IPS DF 19.7 (cell line): ENCODE results near the gene TTC33.
"Not testable (repeated sequence)": the region's sequence is repeated elsewhere in the genome, so short reads cannot be mapped to it uniquely, and the experiment has no call there.

Experiments used
- DNase-seq: peaks from one replicate; pipeline ENCODE4 v3.0.0-alpha.2; 2013; ENCODE audit warnings: low read depth, low spot score

TTC33 gene

DNA sequence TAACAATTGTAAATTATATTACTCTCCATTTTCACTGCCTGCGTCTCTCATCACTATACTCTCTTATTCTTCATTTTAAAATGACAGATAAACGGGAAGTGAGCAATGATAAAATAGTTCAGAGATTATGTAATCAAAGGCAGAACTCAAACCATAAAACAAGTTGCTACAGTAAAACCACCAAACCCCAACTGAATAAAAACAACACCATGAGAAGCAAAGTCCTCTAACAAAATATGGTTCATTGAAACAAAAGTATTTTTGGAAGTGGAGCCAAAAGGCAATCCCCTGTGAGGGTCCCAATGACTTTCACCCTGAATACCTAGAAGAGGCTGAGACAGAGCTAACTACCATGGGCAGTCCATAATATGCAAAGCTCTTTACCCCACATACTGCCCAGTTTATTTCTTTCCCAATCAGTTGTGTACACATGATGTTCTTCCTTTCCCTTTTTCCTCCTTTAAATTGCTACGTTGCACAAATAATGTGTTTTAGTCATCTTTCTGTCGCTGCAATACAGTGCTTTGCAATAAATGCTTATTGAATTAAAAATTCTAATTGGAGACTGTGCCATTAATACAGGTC lies 140.1 kb downstream of the TTC33 start:
- no peak for DNase-seq

DNA sequence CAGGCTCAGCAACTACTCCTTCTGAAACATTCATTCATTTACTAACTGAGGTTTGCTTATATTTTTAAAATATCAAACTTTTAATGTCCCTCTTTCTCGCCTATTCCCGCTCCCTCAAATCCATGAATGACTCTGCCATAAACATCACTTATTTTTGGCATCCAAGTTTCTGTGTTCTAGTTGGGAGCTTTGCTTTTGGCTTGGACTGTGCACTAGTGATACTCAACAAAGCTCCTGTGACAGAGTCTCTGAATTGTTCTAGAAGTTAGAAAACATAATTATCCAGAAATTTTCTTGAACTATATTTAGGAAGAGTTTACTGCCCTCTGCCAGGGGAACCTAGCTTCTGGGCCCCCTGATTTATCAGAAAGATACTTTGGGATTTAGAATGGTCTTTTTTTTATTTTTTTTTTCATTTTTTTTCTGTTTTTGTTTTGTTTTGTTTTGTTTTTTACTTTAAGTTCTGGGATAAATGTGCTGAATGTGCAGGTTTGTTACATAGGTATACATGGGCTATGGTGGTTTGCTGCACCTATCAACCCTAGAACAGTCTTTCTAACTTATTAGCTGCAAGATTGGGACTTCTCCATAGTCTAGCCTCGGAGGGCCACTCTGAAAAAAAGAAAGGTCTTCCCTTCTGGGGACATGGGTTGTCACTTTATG lies 140.7 kb downstream of the TTC33 start:
- DNase-seq, result no peak

DNA sequence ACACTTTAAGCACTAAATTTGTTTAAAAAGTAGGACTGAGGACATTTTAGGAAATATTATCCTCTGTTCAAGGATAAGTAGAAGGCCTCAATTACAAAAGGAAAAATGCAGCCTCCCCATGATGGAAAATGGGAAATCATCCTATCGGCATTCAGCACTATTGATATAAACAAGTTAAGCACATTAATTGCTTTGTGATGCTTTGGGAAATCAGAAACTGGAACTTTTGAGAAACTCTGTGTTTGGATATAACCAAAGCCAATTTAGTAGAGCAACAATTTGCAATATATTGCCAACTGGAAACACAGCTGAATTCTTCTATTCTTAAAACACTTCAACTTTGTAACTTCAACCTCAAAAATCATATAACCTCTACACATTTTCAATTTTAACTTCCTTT lies 141.3 kb downstream of the TTC33 start:
- DNase-seq, result no peak

DNA sequence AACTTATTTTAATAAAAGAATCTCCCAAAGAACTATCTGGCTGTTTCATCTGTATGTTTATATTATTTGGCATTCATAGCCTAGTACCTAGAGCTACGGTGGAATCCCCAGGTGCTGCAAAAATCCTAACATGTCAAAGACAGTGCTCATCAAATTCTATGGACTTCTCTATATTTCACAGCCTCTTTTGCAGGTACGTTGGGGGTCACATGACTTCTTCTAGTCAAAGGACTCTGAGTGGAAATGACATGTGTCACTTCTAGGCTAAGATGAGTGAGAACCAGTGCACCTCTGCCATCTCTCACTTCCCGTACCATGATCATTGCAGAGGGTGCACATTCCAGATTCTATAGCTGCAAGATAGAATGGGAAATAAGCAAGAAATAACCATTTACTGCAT lies 148.6 kb downstream of the TTC33 start:
- no peak for DNase-seq

DNA sequence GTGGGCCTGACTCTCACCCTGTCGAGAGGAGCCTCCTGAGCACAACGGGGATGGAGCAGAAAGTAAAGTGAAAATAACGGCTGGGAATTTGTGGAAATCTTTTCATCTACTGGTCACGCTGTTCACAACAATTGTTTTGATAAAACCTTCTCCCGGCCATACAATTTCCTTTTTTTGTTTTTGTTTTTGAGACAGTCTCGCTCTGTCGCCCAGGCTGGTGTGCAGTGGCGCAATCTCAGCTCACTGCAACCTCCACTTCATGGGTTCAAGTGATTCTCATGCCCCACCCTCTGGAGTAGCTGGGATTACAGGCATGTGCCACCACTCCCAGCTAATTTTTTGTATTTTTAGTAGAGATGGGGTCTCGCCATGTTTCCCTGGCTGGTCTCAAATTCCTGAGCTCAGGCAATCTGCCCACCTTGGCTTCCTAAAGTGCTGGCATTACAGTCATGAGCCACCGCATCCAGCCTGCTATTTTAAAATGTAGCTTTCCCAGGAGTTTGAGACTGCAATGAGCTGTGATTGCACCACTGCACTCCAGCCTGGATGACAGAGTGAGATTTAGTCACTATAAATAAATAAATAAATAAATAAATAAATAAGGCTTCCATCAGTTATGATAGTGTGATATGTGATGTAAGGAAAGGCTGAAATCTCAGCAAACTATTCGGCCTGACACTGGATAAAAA lies 149.5 kb downstream of the TTC33 start:
- no peak for DNase-seq

DNA sequence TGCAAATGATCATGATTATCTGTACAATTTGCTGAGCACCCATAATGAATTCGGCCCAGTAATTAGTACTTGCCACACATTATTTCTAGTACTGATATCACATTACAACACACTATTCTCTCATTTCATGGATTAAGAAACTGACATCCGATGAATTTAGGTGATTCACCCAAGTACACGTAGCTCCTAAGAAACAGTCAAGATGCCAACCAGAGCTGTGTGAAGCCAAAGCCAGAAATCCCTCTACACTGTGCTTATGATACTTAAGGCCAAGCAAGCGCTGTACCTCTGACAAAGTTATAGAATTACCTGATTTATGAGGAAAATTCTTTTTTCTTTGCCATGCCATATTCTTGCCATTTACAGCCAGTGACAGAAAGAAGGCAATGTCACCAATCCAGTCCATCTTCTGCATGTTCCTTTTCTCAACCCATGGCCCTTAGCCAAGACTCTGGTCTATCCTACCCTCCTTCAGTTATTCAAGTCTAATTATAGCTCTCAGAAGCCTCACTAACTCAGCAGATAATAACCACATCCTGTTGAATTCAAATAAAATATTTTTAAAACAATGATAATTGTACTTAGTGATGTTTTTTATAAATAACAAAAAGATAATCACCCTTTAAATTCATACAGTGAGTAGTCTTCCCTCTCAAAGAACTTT lies 150.3 kb downstream of the TTC33 start:
- DNase-seq, result no peak

DNA sequence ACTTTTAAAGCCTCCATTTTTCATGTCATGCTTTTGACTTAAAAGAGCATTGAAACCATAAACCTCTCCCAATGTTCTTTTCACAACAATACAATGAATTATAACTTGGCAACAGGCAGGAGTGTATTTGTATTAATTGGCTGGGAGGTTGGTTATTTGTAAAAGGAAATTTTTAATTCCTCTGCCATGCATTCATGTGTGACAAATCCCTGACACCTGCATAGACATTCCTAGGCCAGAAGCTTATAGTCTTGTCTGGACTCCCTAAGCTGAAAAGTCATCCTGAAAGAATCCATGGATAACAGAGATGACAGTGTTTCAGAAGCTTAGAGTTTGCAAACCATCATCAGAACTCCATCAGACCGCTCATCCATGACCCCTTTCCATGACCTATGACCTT lies 152.4 kb downstream of the TTC33 start:
- no peak for DNase-seq

DNA sequence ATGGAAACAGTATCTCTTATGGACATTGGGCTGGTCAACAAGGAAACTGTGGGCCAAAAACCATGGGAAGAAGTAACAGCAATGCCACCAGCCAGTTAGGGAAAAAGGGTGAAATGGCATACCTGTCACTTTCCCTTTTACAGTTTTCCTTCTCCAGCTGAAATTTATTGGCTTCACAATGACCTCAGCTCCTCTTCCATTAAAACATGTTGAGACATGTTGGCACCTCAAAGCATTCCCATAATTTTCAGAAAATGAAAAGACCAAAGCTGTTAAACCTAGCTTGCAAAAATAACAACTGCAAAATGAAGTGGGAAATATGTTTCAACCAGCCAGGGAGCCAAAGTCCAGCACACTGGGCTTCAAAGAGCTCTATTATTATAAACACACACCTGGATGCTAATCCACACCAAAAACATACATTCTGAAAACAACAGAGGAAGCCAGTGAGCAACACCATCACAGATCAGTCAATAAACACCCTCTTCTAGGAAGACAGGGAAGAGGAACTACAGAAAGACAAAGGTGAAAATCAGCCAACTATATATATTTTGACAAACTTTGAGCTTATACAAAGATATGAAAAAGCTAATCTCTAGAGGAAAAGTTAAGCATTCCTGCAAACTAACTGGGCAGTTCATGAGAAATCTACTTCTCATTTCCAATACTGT lies 154.4 kb downstream of the TTC33 start:
- no peak for DNase-seq

DNA sequence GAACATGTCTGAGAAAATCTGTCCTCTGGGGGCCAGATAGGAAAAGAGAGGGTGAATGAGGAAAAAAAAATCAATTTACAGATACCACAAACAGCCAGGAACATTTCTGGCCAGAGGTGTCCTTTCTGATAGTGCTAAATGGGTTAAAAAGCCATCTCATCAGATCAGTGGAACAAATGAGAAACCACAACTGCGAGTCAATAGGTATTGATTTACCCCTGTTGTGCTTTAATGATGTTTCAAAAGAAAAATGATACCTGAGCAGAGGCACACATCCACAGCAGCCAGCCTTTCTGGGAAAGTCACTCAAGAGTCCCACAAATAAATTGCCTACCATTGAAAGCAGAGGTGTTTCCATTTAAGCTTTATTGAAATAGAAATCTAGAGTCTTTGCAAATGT lies 155.4 kb downstream of the TTC33 start:
- no peak for DNase-seq

DNA sequence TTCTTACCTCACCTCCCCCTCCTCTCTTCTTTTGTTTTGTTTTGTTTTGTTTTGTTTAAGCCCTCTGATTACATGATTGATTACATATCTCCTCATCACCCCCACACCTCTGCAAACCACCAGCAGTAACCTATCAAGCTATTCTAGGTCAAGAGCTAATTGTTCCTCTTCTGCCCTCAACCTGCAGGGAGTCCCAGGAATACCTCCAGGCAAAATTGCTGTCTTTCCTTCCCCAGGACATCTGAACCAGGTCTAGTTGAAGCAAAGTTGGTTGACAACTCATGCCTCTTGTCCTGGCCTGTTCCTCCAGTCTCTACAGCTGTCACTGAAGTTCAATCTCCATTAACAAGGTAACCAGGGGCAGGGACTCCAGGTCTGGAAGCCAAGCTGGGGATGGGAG lies 156.1 kb downstream of the TTC33 start:
- no peak for DNase-seq

DNA sequence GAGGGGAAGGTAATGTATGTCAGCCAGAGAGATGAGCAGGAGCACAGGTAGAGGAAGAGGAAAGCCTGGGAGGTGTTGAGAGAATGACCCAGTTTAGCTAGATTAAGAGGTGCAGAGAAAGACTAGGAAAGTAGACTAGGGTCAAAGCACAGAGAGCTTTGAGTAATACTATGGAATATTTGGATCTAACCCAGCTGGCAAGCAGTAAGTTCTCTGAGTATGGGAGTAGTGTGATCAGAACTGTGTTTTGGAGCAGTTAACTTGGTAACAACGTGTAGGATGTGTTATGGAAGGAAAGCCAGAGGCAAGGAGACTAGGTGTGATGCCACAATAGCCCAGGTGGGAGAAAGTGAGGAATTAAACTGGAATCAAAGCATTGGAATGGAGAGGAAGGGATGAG lies 160.9 kb downstream of the TTC33 start:
- DNase-seq, result no peak

DNA sequence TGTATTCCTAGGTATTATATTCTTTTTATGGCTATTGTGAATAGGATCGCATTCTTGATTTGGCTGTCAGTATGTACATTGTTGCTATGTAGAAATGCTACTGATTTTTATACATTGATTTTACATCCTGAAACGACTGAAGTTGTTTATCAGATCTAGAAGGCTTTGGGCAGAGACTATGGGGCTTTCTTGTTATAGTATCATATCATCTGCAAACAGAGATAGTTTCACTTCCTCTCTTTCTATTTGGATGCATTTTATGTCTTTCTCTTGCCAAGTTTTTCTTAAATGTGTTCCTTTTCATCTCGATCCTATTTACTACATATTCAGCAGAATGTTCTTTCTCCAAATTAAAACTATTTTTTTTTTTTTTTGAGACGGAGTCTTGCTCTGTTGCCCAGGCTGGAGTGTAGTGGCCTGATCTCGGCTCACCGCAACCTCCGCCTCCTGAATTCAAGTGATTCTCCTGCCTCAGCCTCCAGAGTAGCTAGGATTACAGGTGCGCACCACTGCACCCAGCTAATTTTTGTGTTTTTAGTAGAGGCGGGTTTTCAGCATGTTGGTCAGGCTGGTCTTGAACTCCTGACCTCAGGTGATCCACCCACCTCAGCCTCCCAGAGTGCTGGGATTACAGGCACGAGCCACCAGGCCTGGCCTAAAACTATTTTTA lies 163.9 kb downstream of the TTC33 start:
- DNase-seq, result not testable (repeated sequence)

DNA sequence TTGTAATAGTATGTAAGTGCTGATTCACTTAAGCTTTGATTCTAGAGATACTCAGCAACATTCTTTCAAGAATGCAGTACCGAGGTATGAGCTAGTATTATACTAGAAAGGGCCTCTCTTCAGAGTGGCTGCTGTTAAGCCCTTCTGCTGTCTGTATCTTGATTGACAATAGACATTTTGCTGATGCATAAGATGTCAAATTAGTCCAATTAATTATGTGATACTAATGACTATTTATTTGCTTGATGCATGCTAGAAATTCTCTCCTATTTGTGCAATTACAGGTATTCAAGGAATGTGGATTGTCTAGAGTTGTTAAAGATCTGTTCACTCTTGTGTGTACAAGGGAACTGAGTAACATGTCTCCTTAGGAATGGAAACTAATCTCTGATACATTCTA lies 168.4 kb downstream of the TTC33 start:
- no peak for DNase-seq

DNA sequence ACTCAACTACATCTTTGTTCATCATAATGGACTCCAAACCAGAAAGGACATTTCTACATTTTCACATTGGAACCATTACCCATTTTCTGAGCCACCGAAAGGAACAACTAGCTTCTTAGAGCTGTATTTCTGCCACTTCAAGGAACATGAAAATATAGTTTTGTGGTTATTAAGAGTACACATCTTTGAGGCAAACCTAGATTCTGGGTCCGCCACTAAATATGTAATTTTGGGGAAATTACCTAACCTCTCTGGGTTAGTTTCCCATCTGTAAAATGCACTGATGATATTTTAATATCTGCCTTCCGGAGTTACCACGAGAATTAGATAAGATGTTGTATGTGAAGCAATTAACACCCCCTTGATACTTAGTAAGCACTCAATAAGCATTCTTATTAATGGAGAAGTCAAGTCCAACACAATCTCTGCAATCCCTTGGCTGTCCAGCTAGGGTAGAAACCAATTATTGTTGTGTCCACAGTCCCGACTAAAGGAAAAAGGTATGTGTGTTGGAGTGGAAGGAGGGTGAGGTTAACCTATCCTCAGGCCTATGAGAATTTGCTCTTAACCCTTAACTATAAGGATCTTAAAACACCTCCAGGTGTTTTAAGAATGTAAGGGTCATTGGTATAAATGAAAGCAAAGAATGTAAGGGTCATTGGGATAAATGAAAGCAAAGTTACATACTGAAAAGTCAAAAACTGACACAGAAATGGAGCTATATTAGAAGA lies 170.1 kb downstream of the TTC33 start:
- no peak for DNase-seq

DNA sequence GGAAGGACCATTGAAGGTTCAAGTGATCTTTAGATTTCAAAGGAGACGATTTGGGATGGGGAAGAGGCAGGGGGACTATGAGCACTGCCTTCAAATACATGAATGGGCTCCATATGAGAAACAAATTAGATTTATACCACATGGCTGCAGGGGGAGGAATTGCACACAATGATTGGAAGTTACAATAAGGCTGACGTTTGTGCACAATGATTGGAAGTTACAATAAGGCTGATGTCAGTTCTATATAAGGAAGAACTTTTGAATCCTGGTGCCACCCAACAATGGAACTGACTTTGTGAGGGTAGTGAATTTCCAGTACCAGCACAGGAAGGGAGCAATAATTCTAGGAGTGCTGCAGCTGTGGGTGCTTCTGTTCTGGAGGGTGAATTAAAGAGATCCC lies 171.7 kb downstream of the TTC33 start:
- DNase-seq, result no peak

DNA sequence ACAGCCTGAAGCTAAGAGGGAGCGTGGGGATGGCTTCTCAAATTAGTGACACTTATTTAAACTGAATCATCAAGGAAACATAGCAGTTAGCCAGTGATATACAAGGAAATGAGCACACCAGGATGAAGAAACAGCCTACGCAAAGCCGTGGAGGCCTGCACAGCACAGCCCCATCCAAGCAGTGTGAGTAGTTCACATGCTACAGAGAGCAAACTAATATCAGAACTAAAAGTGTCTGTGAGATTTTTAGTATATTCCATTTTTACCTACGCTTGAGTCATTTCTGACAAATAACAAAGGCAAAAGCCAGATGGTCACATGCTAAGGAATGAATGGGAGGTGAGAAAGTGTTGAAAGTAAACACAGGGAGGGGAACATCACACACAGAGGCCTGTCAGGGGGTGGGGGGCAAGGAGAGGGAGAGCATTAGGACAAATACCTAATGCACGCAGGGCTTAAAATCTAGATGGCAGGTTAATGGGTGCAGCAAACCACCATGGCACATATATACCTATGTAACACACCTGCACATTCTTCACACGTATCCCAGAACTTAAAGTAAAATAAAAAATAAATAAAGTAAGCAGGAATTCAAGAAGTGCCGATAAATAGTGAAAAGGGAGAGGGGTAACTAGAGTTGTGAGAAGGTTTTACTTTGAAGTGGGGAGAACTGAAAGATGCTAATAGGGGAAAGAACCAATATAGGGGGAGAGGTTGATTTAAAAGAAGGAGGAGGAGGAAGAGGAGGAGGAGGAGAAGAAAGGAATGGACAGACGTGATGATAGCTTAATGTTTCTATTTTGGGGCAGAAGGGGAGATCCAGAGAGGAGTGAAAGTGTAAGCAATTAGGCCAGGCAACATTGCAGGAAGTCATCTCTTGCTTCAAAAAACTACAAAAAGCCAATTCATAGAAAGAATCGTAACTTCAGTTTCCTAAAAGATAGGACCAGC lies 177.0 kb downstream of the TTC33 start:
- DNase-seq, result no peak

DNA sequence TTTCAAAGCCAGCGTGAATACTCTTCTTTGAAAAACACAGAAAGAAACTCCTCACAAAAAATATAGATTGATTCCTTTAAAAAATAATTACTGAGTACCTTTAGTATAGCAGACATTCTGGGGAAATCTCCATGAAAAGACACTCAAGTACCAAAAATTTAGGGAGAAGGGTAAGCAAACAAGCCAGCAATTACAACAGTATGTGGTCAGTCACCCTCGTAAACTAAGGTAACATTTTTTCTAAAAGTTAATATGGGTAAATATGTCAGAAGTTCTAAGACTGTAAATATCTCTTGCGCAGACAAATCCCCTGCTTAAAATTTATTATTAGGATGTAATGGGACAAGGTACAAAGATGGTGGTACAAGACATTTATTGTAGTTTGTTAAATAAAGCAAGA lies 178.0 kb downstream of the TTC33 start:
- no peak for DNase-seq

DNA sequence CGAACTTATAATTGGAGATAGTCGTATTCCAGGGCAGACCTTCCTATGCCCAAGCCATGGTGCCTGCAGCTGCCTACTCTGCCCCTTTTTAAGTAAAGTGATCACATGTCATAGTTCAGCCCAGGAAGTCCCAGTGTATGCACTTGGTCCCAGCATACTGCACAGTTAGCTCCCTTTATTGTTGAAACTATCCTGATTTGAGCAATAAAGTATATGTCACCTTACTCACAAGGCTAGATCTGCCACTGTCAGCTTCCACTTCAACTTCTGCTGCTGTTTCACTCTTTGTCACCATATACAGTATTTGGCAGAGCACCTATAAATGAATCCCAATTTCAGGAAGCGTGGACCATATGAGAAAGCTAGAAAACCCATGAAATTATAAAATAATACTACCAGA lies 179.8 kb downstream of the TTC33 start:
- DNase-seq, result no peak

DNA sequence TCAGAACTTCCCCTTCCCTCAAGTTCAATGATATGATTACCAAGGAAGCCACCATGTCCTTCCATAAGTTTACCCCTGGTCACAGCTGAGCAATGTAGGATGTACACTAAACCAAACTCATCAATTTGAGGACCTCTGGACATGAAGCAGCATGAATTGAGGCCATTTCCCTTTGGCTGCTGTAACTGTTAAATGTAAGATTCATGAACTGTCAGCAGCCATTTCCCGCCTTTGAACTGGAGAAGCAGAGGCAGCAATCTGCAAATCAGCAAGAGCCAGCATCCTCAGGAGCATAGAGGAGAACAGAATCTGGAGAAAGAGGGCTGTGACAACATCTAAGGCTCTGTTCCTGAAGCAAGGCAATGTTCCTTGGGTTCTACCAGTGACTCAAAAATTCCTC lies 180.3 kb downstream of the TTC33 start:
- DNase-seq, result no peak

DNA sequence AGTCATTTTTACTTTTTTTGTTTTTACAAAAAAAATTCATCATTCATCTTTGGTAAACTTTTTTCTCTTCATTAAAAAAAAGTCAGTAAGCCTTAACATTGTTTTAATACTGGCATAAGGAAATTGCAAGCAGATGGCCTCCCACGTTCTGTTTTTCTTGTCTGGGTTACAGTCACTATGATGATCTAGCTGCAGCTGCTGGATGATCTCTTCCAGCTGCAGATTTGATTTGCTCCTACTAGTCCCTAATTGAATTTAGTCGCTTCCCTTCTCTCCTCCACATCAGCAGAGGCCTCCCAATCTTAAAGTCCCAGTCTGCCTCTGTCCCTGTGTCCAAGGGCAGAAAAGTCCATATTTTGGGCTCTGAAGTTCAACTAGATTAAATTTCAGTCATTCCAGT lies 182.8 kb downstream of the TTC33 start:
- no peak for DNase-seq
